GM23338 (cell line): ENCODE results near the gene VWA7.

ENCODE experiments used
- CTCF ChIP-seq, 2 experiments: fragments of 200-600 bp in 1 of 2; sonication (generic) in 1 of 2; conservative IDR thresholded peaks; 2 replicates each; pipeline versions ENCODE4 v1.5.1 to v1.6.1; 2016 to 2017; ENCODE audit warnings: antibody characterized with exemption in 2 of 2, low read depth in 2 of 2, mild to moderate bottlenecking in 2 of 2, moderate library complexity in 1 of 2
- EZH2 ChIP-seq: fragments of 200-600 bp; sonication (generic); IDR thresholded peaks from one replicate; pipeline ENCODE4 v1.8.0; 2017; ENCODE audit warnings: antibody characterized with exemption, mild to moderate bottlenecking, low read depth; ENCODE audit not compliant: unreplicated experiment

- no peak for TF ChIP-seq CTCF (conservative IDR thresholded peaks at IDR 0.05; ENCODE audit: low read depth in 2 of 2)
- no peak for TF ChIP-seq EZH2
These were observed 49.7 kb upstream of the VWA7 start for GRCh38 chr6:31826793-31827285.
